GM21717 (cell line): Measurements from ENCODE around the gene RAI1.

Source experiments
- ATAC-seq: cut with Tn5 transposase; IDR thresholded peaks from one replicate; pipeline ENCODE4 v1.9.1; 2021; ENCODE audit warnings: mild to moderate bottlenecking, moderate library complexity; ENCODE audit not compliant: unreplicated experiment

The RAI1 gene

GRCh38 chr17:17745476-17746455 is 64.5 kb downstream of the RAI1 start:
- no peak for ATAC-seq

- ATAC-seq: no peak
These were observed 66.9 kb downstream of the RAI1 start for GRCh38 chr17:17748179-17748578.

- no peak for ATAC-seq
These were observed 67.3 kb downstream of the RAI1 start for GRCh38 chr17:17748604-17749003.

- no peak for ATAC-seq
These were observed 67.9 kb downstream of the RAI1 start for GRCh38 chr17:17749025-17749772.

- no peak for ATAC-seq
These were observed 68.7 kb downstream of the RAI1 start for GRCh38 chr17:17749921-17750320.

GRCh38 chr17:17750881-17751280 is 69.6 kb downstream of the RAI1 start:
- ATAC-seq: no peak

- no peak for ATAC-seq
These were observed 70.3 kb downstream of the RAI1 start for GRCh38 chr17:17751489-17752088.

GRCh38 chr17:17752089-17752820 is 71.0 kb downstream of the RAI1 start:
- peak; percentile 68 for ATAC-seq

- ATAC-seq: no peak
These were observed 71.6 kb downstream of the RAI1 start for GRCh38 chr17:17752821-17753321.

- ATAC-seq: no peak
These were observed 73.7 kb downstream of the RAI1 start for GRCh38 chr17:17754719-17755686.

GRCh38 chr17:17755715-17756114 is 74.5 kb downstream of the RAI1 start:
- ATAC-seq: no peak

- ATAC-seq: no peak
These were observed 76.1 kb downstream of the RAI1 start for GRCh38 chr17:17757391-17757791.

- ATAC-seq: no peak
These were observed 76.9 kb downstream of the RAI1 start for GRCh38 chr17:17757956-17758845.

- no peak for ATAC-seq
These were observed 77.8 kb downstream of the RAI1 start for GRCh38 chr17:17758941-17759563.

GRCh38 chr17:17760350-17760749 is 79.1 kb downstream of the RAI1 start:
- no peak for ATAC-seq

GRCh38 chr17:17760872-17761550 is 79.8 kb downstream of the RAI1 start:
- no peak for ATAC-seq
